OCI-LY1 (cell line): ENCODE results near the gene PEX5L.

Source experiments
- EZH2 ChIP-seq: fragments of 200-600 bp; sonication (generic), shearing (Covaris generic); IDR thresholded peaks from 2 replicates; pipeline ENCODE4 v1.8.0; 2017; ENCODE audit warnings: borderline replicate concordance, mixed run types, mild to moderate bottlenecking, antibody characterized with exemption, low read length, moderate library complexity, mixed read lengths
- TF ChIP-seq, protein P1 (sequence below): fragments of 200-600 bp; sonication (generic), shearing (Covaris generic); IDR thresholded peaks from 2 replicates; pipeline ENCODE4 v1.5.1; 2017; ENCODE audit warnings: mild to moderate bottlenecking, antibody characterized with exemption, low read length, moderate library complexity, mixed read lengths

DNA sequence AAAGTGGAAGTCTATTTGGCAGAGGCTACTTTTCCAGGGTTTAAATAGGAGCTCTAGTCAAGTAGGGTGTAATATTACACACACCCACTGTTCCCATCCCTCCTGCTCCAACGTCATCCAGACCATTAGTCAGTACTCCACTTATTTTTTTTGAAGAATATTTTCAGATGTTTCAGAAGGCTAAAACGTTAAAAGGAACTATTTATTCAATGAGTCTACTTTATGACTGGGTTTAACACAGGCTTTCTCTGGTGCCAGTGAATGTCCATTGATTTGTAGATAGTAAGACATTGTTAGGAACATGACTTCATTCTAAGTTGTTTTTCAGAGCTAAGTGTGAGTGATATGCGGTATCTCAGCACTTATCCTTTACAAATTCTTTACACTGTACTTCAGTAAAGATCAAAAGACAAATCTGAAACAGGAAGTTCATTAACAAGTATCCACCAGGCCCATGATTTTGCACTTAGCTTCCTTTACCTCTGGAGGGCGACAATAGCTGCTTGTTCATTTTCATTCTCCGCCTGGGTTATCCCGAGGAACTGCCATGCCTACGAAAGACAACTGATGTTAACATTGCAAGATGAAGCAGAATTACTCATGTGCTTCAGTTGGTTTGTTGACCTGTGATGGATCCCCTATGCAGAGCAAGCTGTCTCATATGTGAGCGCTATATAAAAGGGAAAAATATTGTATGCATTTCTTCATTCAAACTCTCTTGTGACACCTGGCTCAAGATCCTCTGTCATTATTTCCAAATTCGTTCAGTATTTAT lies 225.2 kb downstream of the PEX5L start:
- TF ChIP-seq, protein P1, sequence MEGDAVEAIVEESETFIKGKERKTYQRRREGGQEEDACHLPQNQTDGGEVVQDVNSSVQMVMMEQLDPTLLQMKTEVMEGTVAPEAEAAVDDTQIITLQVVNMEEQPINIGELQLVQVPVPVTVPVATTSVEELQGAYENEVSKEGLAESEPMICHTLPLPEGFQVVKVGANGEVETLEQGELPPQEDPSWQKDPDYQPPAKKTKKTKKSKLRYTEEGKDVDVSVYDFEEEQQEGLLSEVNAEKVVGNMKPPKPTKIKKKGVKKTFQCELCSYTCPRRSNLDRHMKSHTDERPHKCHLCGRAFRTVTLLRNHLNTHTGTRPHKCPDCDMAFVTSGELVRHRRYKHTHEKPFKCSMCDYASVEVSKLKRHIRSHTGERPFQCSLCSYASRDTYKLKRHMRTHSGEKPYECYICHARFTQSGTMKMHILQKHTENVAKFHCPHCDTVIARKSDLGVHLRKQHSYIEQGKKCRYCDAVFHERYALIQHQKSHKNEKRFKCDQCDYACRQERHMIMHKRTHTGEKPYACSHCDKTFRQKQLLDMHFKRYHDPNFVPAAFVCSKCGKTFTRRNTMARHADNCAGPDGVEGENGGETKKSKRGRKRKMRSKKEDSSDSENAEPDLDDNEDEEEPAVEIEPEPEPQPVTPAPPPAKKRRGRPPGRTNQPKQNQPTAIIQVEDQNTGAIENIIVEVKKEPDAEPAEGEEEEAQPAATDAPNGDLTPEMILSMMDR = peak; percentile 99
- TF ChIP-seq EZH2 = no peak
